ENCODE data around the gene CEACAM7. TPM values are rescaled to one million over a fixed set of nuclear protein-coding genes. Genes with fewer than 3 reads are reported as not detected.

CEACAM7 gene
- total and polyA plus RNA-seq, 2 of the 13 experiments (the other 11 are each of a cell fraction or from before 2014, with no cell fraction given) = not detected

GRCh38 chr19:41626877-41627276 lies 61.2 kb downstream of the CEACAM7 start, which contains the start of gene CEACAM4:
CEACAM4 (minus strand) TSS chr19:41627074; CDS start chr19:41626963, 111 bp downstream.
- FAIRE-seq (no peak), DNase-seq (ENCODE audit: low spot score) (no peak), ATAC-seq (no peak)
- intact Hi-C loops (cut with micrococcal nuclease; ENCODE audit: unreplicated experiment) (no loop called here), in situ Hi-C loops (cut with HindIII; ENCODE audit: extremely low pct_ligation_motif_present, low pct_unique_long_range_greater_than_20kb) (no loop called here)
- Histone ChIP-seq H3K9ac (ENCODE audit: insufficient read depth, low read depth, low read length) (no peak within 1 kb of the TSS), H3K79me2 (ENCODE audit: insufficient read depth, low read length) (no peaks in the 10 kb centered on the region), H3K9me3 (ENCODE audit: low read length) (peaks cover 21% of the 10 kb centered on the region), H3K27ac (ENCODE audit: extremely low read length, insufficient read depth, low read length) (no peak within 1 kb of the TSS), H3K27me3 (ENCODE audit: control insufficient read depth in 1 of 2, insufficient read depth in 2 of 2, low read length in 2 of 2) (peaks cover 0 to 3% of the 10 kb centered on the region in 2 experiments; a peak in 1 of 5 replicates), H3K4me3 (replicated peaks in 1 of 3; ENCODE audit: insufficient read depth in 1 of 3, low read depth in 2 of 3, low read length in 3 of 3) (no peak within 1 kb of the TSS), H2AFZ (ENCODE audit: low read length) (no peak within 1 kb of the TSS), H4K20me1 (ENCODE audit: insufficient read depth, low read length) (no peaks in the 10 kb centered on the region), H3K4me2 (ENCODE audit: low read depth, low read length) (no peak within 1 kb of the TSS), H3K4me1 (ENCODE audit: insufficient read depth, low read length) (no peaks in the 10 kb centered on the region), H3K36me3 (replicated peaks in 1 of 2; ENCODE audit: control insufficient read depth in 1 of 2, insufficient read depth in 2 of 2, low read length in 2 of 2) (no peaks in the 10 kb centered on the region)
- TF ChIP-seq HNRNPUL1 (IDR thresholded peaks at IDR 0.05; ENCODE audit: low read depth, low read length) (no peak), POLR2AphosphoS2 (IDR thresholded peaks at IDR 0.05; ENCODE audit: low read depth, low read length) (no peak), ZSCAN22 (CRISPR knock-in tag; IDR thresholded peaks at IDR 0.05) (no peak), ZSCAN9 (CRISPR knock-in tag; IDR thresholded peaks at IDR 0.05; ENCODE audit: borderline replicate concordance) (no peak)
- CTCF ChIA-PET (ENCODE audit: low intra/inter-chr PET ratio, low total read pairs) = no interaction called here
- POLR2A ChIA-PET = no interaction called here
- no TSS peak for BruUV-seq (replicated peaks)
- 0% methylated on average over 4 of the region's 7 CpGs for WGBS (ENCODE audit: low lambda C conversion rate)

GRCh38 chr19:41626278-41626677 lies 61.8 kb downstream of the CEACAM7 start:
- POLR2A ChIA-PET = no interaction called here
- CTCF ChIA-PET (ENCODE audit: low intra/inter-chr PET ratio, low total read pairs) = no interaction called here
- in situ Hi-C loops (cut with HindIII; ENCODE audit: extremely low pct_ligation_motif_present, low pct_unique_long_range_greater_than_20kb) = no loop called here
- no peak for TF ChIP-seq GTF2F1 (IDR thresholded peaks at IDR 0.05; ENCODE audit: low read length)
- no peak for TF ChIP-seq ZNF879 (CRISPR knock-in tag; IDR thresholded peaks at IDR 0.05)
- TF ChIP-seq NFE2L1 (CRISPR knock-in tag; IDR thresholded peaks at IDR 0.05; ENCODE audit: borderline replicate concordance) = no peak
- no peak for TF ChIP-seq ZNF296 (CRISPR knock-in tag; conservative IDR thresholded peaks at IDR 0.05)
- TF ChIP-seq NFKB2 (CRISPR knock-in tag; IDR thresholded peaks at IDR 0.05; ENCODE audit: borderline replicate concordance) = no peak
- TF ChIP-seq ZBTB26 (CRISPR knock-in tag; IDR thresholded peaks at IDR 0.05; ENCODE audit: borderline replicate concordance) = no peak
- TF ChIP-seq GMEB1 (CRISPR knock-in tag; IDR thresholded peaks at IDR 0.05; ENCODE audit: borderline replicate concordance) = no peak
- TF ChIP-seq NR3C1 (CRISPR knock-in tag; IDR thresholded peaks at IDR 0.05) = no peak
- TF ChIP-seq ZNF317 (CRISPR knock-in tag; IDR thresholded peaks at IDR 0.05) = no peak
- TF ChIP-seq THAP8 (CRISPR knock-in tag; IDR thresholded peaks at IDR 0.05; ENCODE audit: borderline replicate concordance) = no peak
- no peak for TF ChIP-seq ZNF746 (CRISPR knock-in tag; IDR thresholded peaks at IDR 0.05)
- no peak for TF ChIP-seq SP1 (IDR thresholded peaks at IDR 0.05)
- TF ChIP-seq SP1 (CRISPR knock-in tag; IDR thresholded peaks at IDR 0.05) = no peak

More at GRCh38 chr19:41626278-41626677, 61.8 kb downstream of the CEACAM7 start:
- intact Hi-C loops (cut with micrococcal nuclease; ENCODE audit: unreplicated experiment) = no loop called here
- WGBS (ENCODE audit: low lambda C conversion rate) = 2% methylated on average over 3 of the region's 3 CpGs
- Histone ChIP-seq H3K4me1 (ENCODE audit: insufficient read depth, low read length) (no peaks in the 10 kb centered on the region), H3K9me3 (ENCODE audit: low read length) (peaks cover 16% of the 10 kb centered on the region), H4K20me1 (ENCODE audit: insufficient read depth, low read length) (no peaks in the 10 kb centered on the region), H3K27me3 (ENCODE audit: control insufficient read depth in 1 of 2, insufficient read depth in 2 of 2, low read length in 2 of 2) (peaks cover 0 to 7% of the 10 kb centered on the region in 2 experiments; a peak in 1 of 5 replicates), H2AFZ (ENCODE audit: low read length) (no peak overlapping the region), H3K36me3 (replicated peaks in 1 of 2; ENCODE audit: control insufficient read depth in 1 of 2, insufficient read depth in 2 of 2, low read length in 2 of 2) (no peaks in the 10 kb centered on the region), H3K9ac (ENCODE audit: insufficient read depth, low read depth, low read length) (no peak overlapping the region), H3K79me2 (ENCODE audit: insufficient read depth, low read length) (no peaks in the 10 kb centered on the region), H3K4me2 (ENCODE audit: low read depth, low read length) (no peak overlapping the region), H3K27ac (ENCODE audit: extremely low read length, insufficient read depth, low read length) (no peak overlapping the region), H3K4me3 (replicated peaks in 1 of 3; ENCODE audit: insufficient read depth in 1 of 3, low read depth in 2 of 3, low read length in 3 of 3) (no peak overlapping the region)
- no peak for DNase-seq (ENCODE audit: low spot score)
- ATAC-seq = no peak
- BruUV-seq (replicated peaks) = no TSS peak
- no peak for FAIRE-seq

Data from HepG2 (cell line).